Stimulated activated CD4-positive, alpha-beta T cell treated with anti-CD3 and anti-CD28 coated beads, Interleukin-2, amount 100 ng/mL, for 48 hours (primary cell): ENCODE measurements around the gene MMP14.
A peak's percentile ranks its signal among the peaks of the same experiment; 100 is the strongest.
"Not testable (repeated sequence)": the region's sequence is repeated elsewhere in the genome, so short reads cannot be mapped to it uniquely, and the experiment has no call there.

Experiments
- DNase-seq, 2 donors: peaks; one replicate each; pipeline ENCODE4 v3.0.0-alpha.2; 2020

Gene MMP14

GRCh38 chr14:22842211-22843122 lies 6.1 kb downstream of the MMP14 start:
- no peak for DNase-seq

- no peak for DNase-seq
These were observed 6.9 kb downstream of the MMP14 start for GRCh38 chr14:22843123-22843925.

GRCh38 chr14:22844221-22845102 lies 8.1 kb downstream of the MMP14 start:
- no peak for DNase-seq

GRCh38 chr14:22845103-22845394 lies 8.7 kb downstream of the MMP14 start:
- DNase-seq: no peak

- DNase-seq: no peak
These were observed 9.6 kb downstream of the MMP14 start for GRCh38 chr14:22845821-22846625.

- no peak for DNase-seq
These were observed 10.5 kb downstream of the MMP14 start for GRCh38 chr14:22846811-22847307.

GRCh38 chr14:22847661-22848341 lies 11.4 kb downstream of the MMP14 start:
- DNase-seq: no peak

GRCh38 chr14:22848351-22849164 lies 12.2 kb downstream of the MMP14 start:
- no peak for DNase-seq

- no peak for DNase-seq
These were observed 12.9 kb downstream of the MMP14 start for GRCh38 chr14:22849212-22849819.

- no peak for DNase-seq
These were observed 14.8 kb downstream of the MMP14 start for GRCh38 chr14:22850944-22851764.

GRCh38 chr14:22852178-22852577 lies 15.8 kb downstream of the MMP14 start:
- not testable (repeated sequence) for DNase-seq

- no peak for DNase-seq
These were observed 16.2 kb downstream of the MMP14 start for GRCh38 chr14:22852599-22852939.

- DNase-seq: peak; percentile 98 to 99
These were observed 16.8 kb downstream of the MMP14 start for GRCh38 chr14:22852940-22853767.

- not testable (repeated sequence) for DNase-seq
These were observed 17.9 kb downstream of the MMP14 start for GRCh38 chr14:22854296-22854695.

- no peak for DNase-seq
These were observed 18.8 kb downstream of the MMP14 start for GRCh38 chr14:22854963-22855724.

GRCh38 chr14:22856428-22856827 lies 20.0 kb downstream of the MMP14 start:
- no peak for DNase-seq

GRCh38 chr14:22860377-22860776 lies 24.0 kb downstream of the MMP14 start:
- DNase-seq: not testable (repeated sequence)
